Measurements from ENCODE around the gene RBM45.

The RBM45 gene

GRCh38 chr2:178101321-178102079 is 10.7 kb upstream of the RBM45 start:
- no peak for DNase-seq (ENCODE audit: extremely low read depth, insufficient read length)
- H3K36me3 ChIP-seq (ENCODE audit: control insufficient read depth, insufficient read depth, low read length), result no peaks in the 10 kb centered on the region
- no peaks in the 10 kb centered on the region for H3K27me3 ChIP-seq (replicated peaks; ENCODE audit: control insufficient read depth, insufficient read depth, low read length)
- TF ChIP-seq CTCF (IDR thresholded peaks at IDR 0.05; ENCODE audit: insufficient read depth, low read length, poor library complexity, severe bottlenecking), result no peak
- no peak overlapping the region for H3K4me3 ChIP-seq (replicated peaks; ENCODE audit: low read depth, low read length)

- no peaks in the 10 kb centered on the region for H3K36me3 ChIP-seq (ENCODE audit: control insufficient read depth, insufficient read depth, low read length)
- H3K4me3 ChIP-seq (replicated peaks; ENCODE audit: low read depth, low read length), result no peak overlapping the region
- DNase-seq (ENCODE audit: extremely low read depth, insufficient read length), result no peak
- TF ChIP-seq CTCF (IDR thresholded peaks at IDR 0.05; ENCODE audit: insufficient read depth, low read length, poor library complexity, severe bottlenecking), result no peak
- no peaks in the 10 kb centered on the region for H3K27me3 ChIP-seq (replicated peaks; ENCODE audit: control insufficient read depth, insufficient read depth, low read length)
Measured at GRCh38 chr2:178105566-178105965, 6.7 kb upstream of the RBM45 start.

GRCh38 chr2:178106053-178106452 is 6.2 kb upstream of the RBM45 start:
- TF ChIP-seq CTCF (IDR thresholded peaks at IDR 0.05; ENCODE audit: insufficient read depth, low read length, poor library complexity, severe bottlenecking), result no peak
- DNase-seq (ENCODE audit: extremely low read depth, insufficient read length), result no peak
- no peaks in the 10 kb centered on the region for H3K27me3 ChIP-seq (replicated peaks; ENCODE audit: control insufficient read depth, insufficient read depth, low read length)
- H3K36me3 ChIP-seq (ENCODE audit: control insufficient read depth, insufficient read depth, low read length), result no peaks in the 10 kb centered on the region
- no peak overlapping the region for H3K4me3 ChIP-seq (replicated peaks; ENCODE audit: low read depth, low read length)

- no peak for TF ChIP-seq CTCF (IDR thresholded peaks at IDR 0.05; ENCODE audit: insufficient read depth, low read length, poor library complexity, severe bottlenecking)
- peak; percentile 4 for DNase-seq (ENCODE audit: extremely low read depth, insufficient read length)
- Histone ChIP-seq H3K27me3 (replicated peaks; ENCODE audit: control insufficient read depth, insufficient read depth, low read length) (no peaks in the 10 kb centered on the region), H3K4me3 (replicated peaks; ENCODE audit: low read depth, low read length) (no peak overlapping the region), H3K36me3 (ENCODE audit: control insufficient read depth, insufficient read depth, low read length) (no peaks in the 10 kb centered on the region)
Measured at GRCh38 chr2:178108176-178108575, 4.1 kb upstream of the RBM45 start.

GRCh38 chr2:178109813-178110212 is 2.4 kb upstream of the RBM45 start:
- Histone ChIP-seq H3K4me3 (replicated peaks; ENCODE audit: low read depth, low read length) (no peak overlapping the region), H3K36me3 (ENCODE audit: control insufficient read depth, insufficient read depth, low read length) (no peaks in the 10 kb centered on the region), H3K27me3 (replicated peaks; ENCODE audit: control insufficient read depth, insufficient read depth, low read length) (no peaks in the 10 kb centered on the region)
- peak; percentile 10 for DNase-seq (ENCODE audit: extremely low read depth, insufficient read length)
- TF ChIP-seq CTCF (IDR thresholded peaks at IDR 0.05; ENCODE audit: insufficient read depth, low read length, poor library complexity, severe bottlenecking), result peak; percentile 45

- no peak for DNase-seq (ENCODE audit: extremely low read depth, insufficient read length)
- H3K36me3 ChIP-seq (ENCODE audit: control insufficient read depth, insufficient read depth, low read length), result no peaks in the 10 kb centered on the region
- no peak overlapping the region for H3K4me3 ChIP-seq (replicated peaks; ENCODE audit: low read depth, low read length)
- no peak for TF ChIP-seq CTCF (IDR thresholded peaks at IDR 0.05; ENCODE audit: insufficient read depth, low read length, poor library complexity, severe bottlenecking)
- no peaks in the 10 kb centered on the region for H3K27me3 ChIP-seq (replicated peaks; ENCODE audit: control insufficient read depth, insufficient read depth, low read length)
Measured at GRCh38 chr2:178110681-178111080, 1.6 kb upstream of the RBM45 start.
